GM12878 (cell line): ENCODE data around the gene RPIA. TPM values are rescaled to one million over a fixed set of nuclear protein-coding genes. Genes with fewer than 3 reads are reported as not detected.

Source experiments
- IKZF1 ChIP-seq: fragments of 450-650 bp; conservative IDR thresholded peaks from 2 replicates; pipeline ENCODE4 v1.6.1; 2017; ENCODE audit warnings: antibody characterized with exemption, mild to moderate bottlenecking
- JUNB ChIP-seq: IDR thresholded peaks from 2 replicates; pipeline ENCODE4 v1.6.1; 2016; ENCODE audit warnings: antibody characterized with exemption, mild to moderate bottlenecking
- KLF5 ChIP-seq: fragments of 450-650 bp; IDR thresholded peaks from 2 replicates; pipeline ENCODE4 v1.6.1; 2014; ENCODE audit warnings: mild to moderate bottlenecking; ENCODE audit not compliant: partially characterized antibody
- POLR2A ChIP-seq: IDR thresholded peaks from 2 replicates; pipeline ENCODE4 v1.6.1; 2011; ENCODE audit warnings: low read depth, mild to moderate bottlenecking, low read length
- RFX5 ChIP-seq: IDR thresholded peaks from 2 replicates; pipeline ENCODE4 v1.6.1; 2011; ENCODE audit warnings: low read depth, low read length, improper control_type of control experiment
- RUNX3 ChIP-seq: IDR thresholded peaks from 2 replicates; pipeline ENCODE4 v1.6.1; 2012; ENCODE audit warnings: low read length, inconsistent platforms
- TARDBP ChIP-seq: IDR thresholded peaks from 2 replicates; pipeline ENCODE4 v1.6.1; 2016; ENCODE audit warnings: borderline replicate concordance
- YBX1 ChIP-seq: fragments of 450-650 bp; IDR thresholded peaks from 2 replicates; pipeline ENCODE4 v1.6.1; 2016; ENCODE audit warnings: antibody characterized with exemption
- ZZZ3 ChIP-seq: IDR thresholded peaks from 2 replicates; pipeline ENCODE4 v1.6.1; 2011; ENCODE audit warnings: low read depth; ENCODE audit not compliant: control insufficient read depth, insufficient read length
- polyA plus RNA-seq, 11 experiments: library from polyadenylated mRNA; depleted of rRNA in 4 of 11; unstranded in 6 of 11; stranded (reverse) in 5 of 11; fragments of >200 nt; fragmentation: Nextera tagmentation in 4 of 11; fragmentation: Illumina TruSeq in 1 of 11; extraction: Ambion mirVana in 4 of 11; extraction: Trizol in 1 of 11; gene quantifications; 1 replicate in 1 of 11; 2 replicates in 10 of 11; pipeline versions ENCODE4 v1.2.1 to v1.2.3, GENCODE V29; 2011 to 2016; ENCODE audit warnings: inconsistent platforms in 2 of 11, missing spikeins in 2 of 11, low read depth in 1 of 11
- total RNA-seq, 4 experiments: library from RNA; depleted of rRNA in 3 of 4; stranded (reverse); fragments of >200 nt in 3 of 4; fragmentation: Illumina TruSeq in 1 of 4; extraction: Trizol in 1 of 4; gene quantifications; 2 replicates each; pipeline versions ENCODE4 v1.2.1 to v1.2.3, GENCODE V29; 2013 to 2021
- TF ChIP-seq, protein P1 (sequence below): fragments of 450-650 bp; IDR thresholded peaks from 2 replicates; pipeline ENCODE4 v1.6.1; 2018; ENCODE audit warnings: mild to moderate bottlenecking, low read depth, moderate library complexity; ENCODE audit not compliant: partially characterized antibody
- TF ChIP-seq, protein P2 (sequence below): fragments of 450-650 bp; IDR thresholded peaks from 2 replicates; pipeline ENCODE4 v1.6.1; 2017; ENCODE audit warnings: borderline replicate concordance
- TF ChIP-seq, protein P3 (sequence below): fragments of 450-650 bp; IDR thresholded peaks from 2 replicates; pipeline ENCODE4 v1.6.1; 2016; ENCODE audit warnings: mild to moderate bottlenecking

RPIA gene
- total and polyA plus RNA-seq, 10 of the 15 experiments (the other 5 are each of a cell fraction or from before 2014, with no cell fraction given): 7.1 to 58.1 (median 41.6) TPM

DNA sequence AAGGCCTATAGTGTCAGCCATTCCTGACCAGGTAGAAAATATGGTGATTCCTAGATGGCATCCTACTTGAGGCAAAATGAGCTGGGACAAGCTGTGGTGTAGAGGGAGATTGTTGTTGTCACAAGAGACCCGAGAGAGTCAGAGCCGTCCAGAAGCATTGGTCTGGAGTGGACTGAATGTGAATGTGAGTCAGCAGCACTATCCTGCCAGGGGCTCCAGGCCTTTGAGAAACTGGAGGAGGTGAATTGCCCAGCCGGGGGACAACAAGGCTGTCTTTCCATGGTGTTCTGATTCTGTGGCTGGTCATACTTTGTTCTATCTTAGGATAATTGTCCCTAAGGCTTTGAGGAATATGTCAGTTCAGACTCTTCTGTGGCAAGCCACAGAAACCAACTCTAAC, 34.8 kb upstream of the RPIA start (continued):
- TF ChIP-seq, protein P1, sequence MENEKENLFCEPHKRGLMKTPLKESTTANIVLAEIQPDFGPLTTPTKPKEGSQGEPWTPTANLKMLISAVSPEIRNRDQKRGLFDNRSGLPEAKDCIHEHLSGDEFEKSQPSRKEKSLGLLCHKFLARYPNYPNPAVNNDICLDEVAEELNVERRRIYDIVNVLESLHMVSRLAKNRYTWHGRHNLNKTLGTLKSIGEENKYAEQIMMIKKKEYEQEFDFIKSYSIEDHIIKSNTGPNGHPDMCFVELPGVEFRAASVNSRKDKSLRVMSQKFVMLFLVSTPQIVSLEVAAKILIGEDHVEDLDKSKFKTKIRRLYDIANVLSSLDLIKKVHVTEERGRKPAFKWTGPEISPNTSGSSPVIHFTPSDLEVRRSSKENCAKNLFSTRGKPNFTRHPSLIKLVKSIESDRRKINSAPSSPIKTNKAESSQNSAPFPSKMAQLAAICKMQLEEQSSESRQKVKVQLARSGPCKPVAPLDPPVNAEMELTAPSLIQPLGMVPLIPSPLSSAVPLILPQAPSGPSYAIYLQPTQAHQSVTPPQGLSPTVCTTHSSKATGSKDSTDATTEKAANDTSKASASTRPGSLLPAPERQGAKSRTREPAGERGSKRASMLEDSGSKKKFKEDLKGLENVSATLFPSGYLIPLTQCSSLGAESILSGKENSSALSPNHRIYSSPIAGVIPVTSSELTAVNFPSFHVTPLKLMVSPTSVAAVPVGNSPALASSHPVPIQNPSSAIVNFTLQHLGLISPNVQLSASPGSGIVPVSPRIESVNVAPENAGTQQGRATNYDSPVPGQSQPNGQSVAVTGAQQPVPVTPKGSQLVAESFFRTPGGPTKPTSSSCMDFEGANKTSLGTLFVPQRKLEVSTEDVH: no peak
- TF ChIP-seq, protein P2, sequence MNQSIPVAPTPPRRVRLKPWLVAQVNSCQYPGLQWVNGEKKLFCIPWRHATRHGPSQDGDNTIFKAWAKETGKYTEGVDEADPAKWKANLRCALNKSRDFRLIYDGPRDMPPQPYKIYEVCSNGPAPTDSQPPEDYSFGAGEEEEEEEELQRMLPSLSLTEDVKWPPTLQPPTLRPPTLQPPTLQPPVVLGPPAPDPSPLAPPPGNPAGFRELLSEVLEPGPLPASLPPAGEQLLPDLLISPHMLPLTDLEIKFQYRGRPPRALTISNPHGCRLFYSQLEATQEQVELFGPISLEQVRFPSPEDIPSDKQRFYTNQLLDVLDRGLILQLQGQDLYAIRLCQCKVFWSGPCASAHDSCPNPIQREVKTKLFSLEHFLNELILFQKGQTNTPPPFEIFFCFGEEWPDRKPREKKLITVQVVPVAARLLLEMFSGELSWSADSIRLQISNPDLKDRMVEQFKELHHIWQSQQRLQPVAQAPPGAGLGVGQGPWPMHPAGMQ: no peak
- TF ChIP-seq POLR2A: no peak
- TF ChIP-seq RUNX3: no peak
- TF ChIP-seq ZZZ3: no peak
- no peak for TF ChIP-seq KLF5
- no peak for TF ChIP-seq TARDBP
- TF ChIP-seq RFX5: no peak
- no peak for TF ChIP-seq JUNB
- no peak for TF ChIP-seq IKZF1
- no peak for TF ChIP-seq YBX1
- TF ChIP-seq, protein P3, sequence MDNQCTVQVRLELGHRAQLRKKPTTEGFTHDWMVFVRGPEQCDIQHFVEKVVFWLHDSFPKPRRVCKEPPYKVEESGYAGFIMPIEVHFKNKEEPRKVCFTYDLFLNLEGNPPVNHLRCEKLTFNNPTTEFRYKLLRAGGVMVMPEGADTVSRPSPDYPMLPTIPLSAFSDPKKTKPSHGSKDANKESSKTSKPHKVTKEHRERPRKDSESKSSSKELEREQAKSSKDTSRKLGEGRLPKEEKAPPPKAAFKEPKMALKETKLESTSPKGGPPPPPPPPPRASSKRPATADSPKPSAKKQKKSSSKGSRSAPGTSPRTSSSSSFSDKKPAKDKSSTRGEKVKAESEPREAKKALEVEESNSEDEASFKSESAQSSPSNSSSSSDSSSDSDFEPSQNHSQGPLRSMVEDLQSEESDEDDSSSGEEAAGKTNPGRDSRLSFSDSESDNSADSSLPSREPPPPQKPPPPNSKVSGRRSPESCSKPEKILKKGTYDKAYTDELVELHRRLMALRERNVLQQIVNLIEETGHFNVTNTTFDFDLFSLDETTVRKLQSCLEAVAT: no peak
